Endothelial cell (in vitro differentiated cells): Measurements from ENCODE around the gene SEMA3D. TPM values are rescaled to one million over a fixed set of nuclear protein-coding genes. Genes with fewer than 3 reads are reported as not detected.

Experiments
- DNase-seq: peaks from one replicate; pipeline ENCODE4 v3.0.0; 2021; ENCODE audit warnings: low spot score
- H3K27ac Mint-ChIP-seq: one replicate; pipeline ENCODE4 v1.8.0; 2021; ENCODE audit warnings: mixed read lengths, inconsistent platforms; ENCODE audit not compliant: unreplicated experiment
- H3K27me3 Mint-ChIP-seq: one replicate; pipeline ENCODE4 v1.8.0; 2021; ENCODE audit warnings: mild to moderate bottlenecking, moderate library complexity, mixed read lengths, inconsistent platforms; ENCODE audit not compliant: unreplicated experiment
- H3K36me3 Mint-ChIP-seq: one replicate; pipeline ENCODE4 v1.8.0; 2021; ENCODE audit warnings: mild to moderate bottlenecking, low read depth, mixed read lengths, inconsistent platforms; ENCODE audit not compliant: unreplicated experiment
- H3K4me1 Mint-ChIP-seq: one replicate; pipeline ENCODE4 v1.8.0; 2021; ENCODE audit warnings: mild to moderate bottlenecking, mixed read lengths, inconsistent platforms; ENCODE audit not compliant: unreplicated experiment
- H3K4me3 Mint-ChIP-seq: one replicate; pipeline ENCODE4 v1.8.0; 2021; ENCODE audit warnings: mild to moderate bottlenecking, mixed read lengths, inconsistent platforms; ENCODE audit not compliant: unreplicated experiment
- H3K9me3 Mint-ChIP-seq: one replicate; pipeline ENCODE4 v1.8.0; 2021; ENCODE audit warnings: mixed read lengths, inconsistent platforms; ENCODE audit not compliant: unreplicated experiment
- CTCF ChIP-seq: fragments of 200-600 bp; sonication (generic); IDR thresholded peaks from one replicate; pipeline ENCODE4 v1.5.0; 2021; ENCODE audit warnings: antibody characterized with exemption; ENCODE audit not compliant: unreplicated experiment
- total RNA-seq: library from RNA; stranded (reverse); fragmentation: NEBNext Ultra II Directional; extraction: Animal tissue kit (Norgen Biotek cat#: 25700); gene quantifications from one replicate; pipeline ENCODE4 v1.2.1, GENCODE V29; 2021; ENCODE audit not compliant: unreplicated experiment

SEMA3D gene
- total RNA-seq, 1 donor from 2014 or later, result 1.8 TPM

- Mint-ChIP-seq H3K9me3 (no peaks in the 10 kb centered on the region), H3K27me3 (no peaks in the 10 kb centered on the region), H3K4me3 (no peak overlapping the region), H3K27ac (no peak overlapping the region), H3K36me3 (no peaks in the 10 kb centered on the region), H3K4me1 (no peaks in the 10 kb centered on the region)
- no peak for TF ChIP-seq CTCF
- no peak for DNase-seq
Observed at GRCh38 chr7:85115006-85115405, 71.8 kb downstream of the SEMA3D start.

- Mint-ChIP-seq H3K27ac (no peak overlapping the region), H3K36me3 (no peaks in the 10 kb centered on the region), H3K27me3 (no peaks in the 10 kb centered on the region), H3K9me3 (no peaks in the 10 kb centered on the region), H3K4me1 (no peaks in the 10 kb centered on the region), H3K4me3 (no peak overlapping the region)
- DNase-seq, result no peak
- no peak for TF ChIP-seq CTCF
Observed at GRCh38 chr7:85114342-85114741, 72.5 kb downstream of the SEMA3D start.

- Mint-ChIP-seq H3K27ac (no peak overlapping the region), H3K4me3 (no peak overlapping the region), H3K9me3 (no peaks in the 10 kb centered on the region), H3K27me3 (no peaks in the 10 kb centered on the region), H3K4me1 (no peaks in the 10 kb centered on the region), H3K36me3 (no peaks in the 10 kb centered on the region)
- no peak for DNase-seq
- no peak for TF ChIP-seq CTCF
Observed at GRCh38 chr7:85111761-85112160, 75.1 kb downstream of the SEMA3D start.

GRCh38 chr7:85106719-85107118 lies 80.1 kb downstream of the SEMA3D start:
- H3K4me1 Mint-ChIP-seq, result no peaks in the 10 kb centered on the region
- no peaks in the 10 kb centered on the region for H3K27me3 Mint-ChIP-seq
- no peak overlapping the region for H3K4me3 Mint-ChIP-seq

More at GRCh38 chr7:85106719-85107118, 80.1 kb downstream of the SEMA3D start:
- DNase-seq, result no peak
- no peak overlapping the region for H3K27ac Mint-ChIP-seq
- H3K36me3 Mint-ChIP-seq, result no peaks in the 10 kb centered on the region
- TF ChIP-seq CTCF, result no peak
- H3K9me3 Mint-ChIP-seq, result no peaks in the 10 kb centered on the region
